ENCODE results near the gene RPL32.
"Not testable (repeated sequence)": the region's sequence is repeated elsewhere in the genome, so short reads cannot be mapped to it uniquely, and the experiment has no call there.

RPL32 gene

DNA sequence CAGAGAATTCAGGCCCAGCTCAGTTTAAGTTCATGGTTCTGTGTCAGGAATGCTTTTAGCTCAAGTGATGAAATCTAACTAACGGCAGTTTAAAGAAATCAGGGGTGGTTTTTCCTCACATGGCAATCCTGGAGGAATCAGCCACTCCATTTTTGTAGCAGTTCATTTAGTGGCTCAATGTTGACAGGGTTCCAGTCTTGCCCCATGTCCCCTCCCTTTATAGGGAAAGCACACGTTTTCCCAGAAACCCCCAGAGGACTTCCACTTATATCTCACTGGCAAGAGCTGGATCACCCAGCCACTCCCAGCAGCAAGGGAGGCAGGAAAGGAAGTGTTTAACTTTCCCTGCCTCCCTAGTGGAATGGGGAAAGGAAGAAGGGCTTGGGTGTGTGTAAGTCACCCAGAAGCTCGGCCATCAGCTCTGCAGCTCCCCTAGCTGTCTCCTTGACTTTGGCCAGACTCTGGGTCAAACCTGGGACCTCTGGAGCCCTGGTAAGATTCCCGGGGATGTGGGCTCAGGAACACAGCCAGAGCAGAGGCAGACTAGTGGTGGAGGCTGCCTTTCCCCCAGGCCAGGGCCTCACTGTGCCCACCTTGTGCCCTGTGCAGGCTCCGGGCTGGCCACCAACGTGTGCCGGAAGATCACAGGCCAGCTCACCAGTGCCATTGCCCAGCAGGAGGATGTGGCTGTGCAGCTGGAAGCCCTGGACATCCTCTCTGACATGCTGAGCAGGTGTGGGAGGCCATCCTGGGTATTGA lies 33.6 kb downstream of the RPL32 start:
- DNase-seq = no peak

- no peak for DNase-seq
Observed at GRCh38 chr3:12807066-12807465, 34.3 kb downstream of the RPL32 start.

DNA sequence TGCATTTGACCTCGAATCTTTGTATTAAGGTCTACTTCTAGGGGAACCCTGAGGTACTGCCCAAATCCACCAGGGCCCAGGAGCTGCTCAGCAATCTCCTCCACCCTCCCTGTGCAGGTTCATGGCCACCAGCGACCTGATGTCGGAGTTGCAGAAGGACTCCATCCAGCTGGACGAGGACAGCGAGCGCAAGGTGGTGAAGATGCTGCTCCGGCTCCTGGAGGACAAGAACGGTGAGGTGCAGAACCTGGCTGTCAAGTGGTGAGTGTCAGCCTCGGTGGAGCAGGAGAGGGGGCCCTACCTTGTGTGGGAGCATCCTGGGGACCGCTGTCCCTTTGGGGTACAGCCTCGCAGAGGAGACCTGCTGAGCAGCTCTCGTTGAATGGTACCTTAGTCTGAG lies 38.0 kb downstream of the RPL32 start:
- no peak for DNase-seq

- DNase-seq = no peak
Observed at GRCh38 chr3:12799525-12800440, 41.6 kb downstream of the RPL32 start.

- DNase-seq = no peak
Observed at GRCh38 chr3:12798559-12799179, 42.7 kb downstream of the RPL32 start.

DNA sequence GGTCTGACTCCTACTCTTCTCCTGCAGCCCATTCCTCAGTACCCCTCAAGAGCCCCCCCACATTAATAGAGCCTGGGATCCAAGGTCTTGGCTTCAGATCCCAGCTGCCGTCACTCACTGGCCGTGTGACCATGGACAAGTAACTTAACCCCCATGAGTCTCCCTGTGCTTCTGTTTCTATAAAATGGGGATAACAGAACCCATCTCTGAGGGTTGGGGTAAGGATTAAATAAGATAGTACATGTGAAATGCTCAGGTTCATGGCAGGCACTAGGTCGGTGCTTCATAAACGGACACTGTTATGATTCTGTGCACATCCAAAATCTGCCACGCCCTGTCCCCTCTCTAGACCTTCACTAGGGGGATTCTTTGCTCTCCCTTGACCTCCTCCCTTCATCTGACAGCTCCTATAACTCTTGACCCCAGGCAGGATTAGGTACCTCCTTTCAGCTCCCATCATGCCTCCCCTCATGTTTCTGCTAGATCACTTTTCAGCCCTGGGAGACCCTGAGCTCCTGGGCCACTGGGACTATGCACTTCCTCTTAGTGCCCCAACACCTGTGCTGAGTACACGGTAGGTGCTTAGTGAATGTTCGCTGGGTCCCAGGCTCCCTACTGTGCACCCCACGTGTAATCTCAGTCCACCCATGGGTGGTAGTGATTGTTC lies 43.3 kb downstream of the RPL32 start:
- DNase-seq = no peak

DNA sequence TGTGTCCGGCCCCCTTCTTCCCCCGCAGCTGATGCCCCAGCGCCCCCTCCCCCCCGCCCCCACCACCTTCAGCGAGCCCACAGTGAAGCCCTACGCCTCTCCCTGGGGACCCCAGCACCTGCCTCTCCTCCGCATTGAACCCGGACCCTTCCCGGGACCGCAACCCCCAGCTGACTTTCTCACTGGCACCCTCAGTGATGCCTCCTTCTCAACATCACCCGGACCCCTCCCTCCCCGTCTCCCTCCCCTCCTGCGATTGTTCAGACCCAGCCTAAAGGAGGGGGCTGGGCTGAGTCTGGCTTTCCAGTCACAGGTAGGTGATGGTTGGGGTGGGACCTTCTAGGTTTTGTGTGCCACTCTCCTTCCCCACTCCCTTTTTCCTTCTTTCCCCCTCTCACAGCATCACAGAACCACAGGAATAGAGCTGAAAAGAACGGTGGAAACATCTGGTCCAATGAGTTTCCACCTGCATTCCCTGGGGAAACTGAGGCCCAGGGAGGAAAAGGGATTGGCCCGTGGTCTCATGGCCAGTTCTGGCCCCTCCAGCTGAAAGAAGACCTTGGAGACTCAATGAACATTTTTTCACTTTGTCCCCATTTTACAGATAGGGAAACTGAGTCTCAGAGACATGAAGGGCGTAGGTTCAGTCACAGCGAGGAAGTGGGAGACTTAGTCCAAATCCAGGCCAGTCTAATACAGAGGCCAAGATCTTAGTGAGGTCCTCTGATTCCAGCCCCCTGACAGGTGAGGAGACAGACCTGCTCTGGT lies 44.1 kb downstream of the RPL32 start:
- peak in 1 of 2 experiments; percentile 53 for DNase-seq

DNA sequence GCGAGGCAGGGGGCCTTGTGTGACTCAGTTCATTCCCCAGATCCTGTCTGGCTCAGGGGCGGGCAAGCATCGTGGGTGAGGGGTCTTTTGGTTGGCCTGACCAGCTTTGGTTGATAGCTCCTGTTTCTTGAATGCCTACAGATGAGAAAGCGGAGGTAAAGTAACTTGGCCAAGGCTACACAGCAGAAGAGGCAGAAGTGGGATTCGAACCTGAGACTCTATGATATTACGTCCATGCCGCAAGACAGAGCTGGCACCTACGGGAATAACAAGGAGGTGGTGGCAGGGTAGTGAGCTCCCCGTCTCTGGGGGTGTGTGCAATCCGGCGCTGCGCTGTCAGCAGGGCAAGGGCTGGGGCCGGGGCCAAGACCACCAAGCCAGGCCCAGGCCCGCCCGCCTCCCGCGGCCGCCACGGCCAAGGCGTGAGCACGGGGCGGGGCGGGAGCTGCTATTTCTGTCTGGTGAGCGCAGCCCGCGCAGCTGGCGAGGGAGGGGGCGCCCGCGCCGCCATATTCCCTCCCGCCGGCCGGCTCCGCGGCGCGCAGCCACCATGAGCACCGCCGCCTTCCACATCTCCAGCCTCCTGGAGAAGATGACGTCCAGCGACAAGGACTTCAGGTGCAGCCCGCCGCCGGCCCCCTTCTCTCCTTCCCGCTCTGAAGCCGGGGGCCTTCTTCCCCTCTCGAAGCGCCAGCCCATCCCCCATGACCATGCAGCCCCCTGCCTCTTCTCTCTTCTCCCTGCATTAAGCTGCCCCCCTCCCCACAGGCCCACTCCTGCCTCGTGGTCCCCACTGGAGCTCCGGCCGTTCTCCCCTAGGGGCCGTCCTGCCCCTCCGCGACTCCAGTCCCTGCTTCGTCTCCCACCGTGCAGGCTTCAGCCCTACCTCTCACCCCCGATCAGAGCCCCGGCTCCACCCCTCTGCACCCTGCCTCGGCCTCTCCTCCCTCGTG lies 44.9 kb downstream of the RPL32 start, which contains the start of gene CAND2:
TSS of gene CAND2 (plus strand) at position 510 of the 953 bp plus-strand sequence. CDS start at position 551, 41 bp downstream.
- peak in 1 of 2 experiments; percentile 67 for DNase-seq

DNA sequence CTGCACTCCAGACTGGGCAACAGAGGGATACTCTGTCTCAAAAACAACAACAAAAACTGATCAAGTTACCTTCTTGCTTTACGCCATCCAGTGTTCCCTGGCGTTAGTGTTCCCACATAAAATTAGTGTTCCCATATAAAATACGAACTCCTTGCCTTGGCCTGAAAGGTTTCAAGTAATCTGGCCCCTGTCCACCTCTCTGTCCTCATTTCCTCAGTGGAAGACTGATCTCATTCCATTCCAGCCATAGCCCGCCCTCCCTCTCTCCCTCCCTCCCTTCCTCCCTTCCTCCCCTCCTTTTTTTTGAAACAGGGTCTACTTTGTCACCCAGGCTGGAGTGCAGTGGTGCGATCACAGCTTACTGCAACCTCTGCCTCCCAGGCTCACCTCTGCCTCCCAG lies 47.7 kb downstream of the RPL32 start:
- DNase-seq = no peak

GRCh38 chr3:12791430-12791829 lies 49.9 kb downstream of the RPL32 start:
- DNase-seq = no peak

DNA sequence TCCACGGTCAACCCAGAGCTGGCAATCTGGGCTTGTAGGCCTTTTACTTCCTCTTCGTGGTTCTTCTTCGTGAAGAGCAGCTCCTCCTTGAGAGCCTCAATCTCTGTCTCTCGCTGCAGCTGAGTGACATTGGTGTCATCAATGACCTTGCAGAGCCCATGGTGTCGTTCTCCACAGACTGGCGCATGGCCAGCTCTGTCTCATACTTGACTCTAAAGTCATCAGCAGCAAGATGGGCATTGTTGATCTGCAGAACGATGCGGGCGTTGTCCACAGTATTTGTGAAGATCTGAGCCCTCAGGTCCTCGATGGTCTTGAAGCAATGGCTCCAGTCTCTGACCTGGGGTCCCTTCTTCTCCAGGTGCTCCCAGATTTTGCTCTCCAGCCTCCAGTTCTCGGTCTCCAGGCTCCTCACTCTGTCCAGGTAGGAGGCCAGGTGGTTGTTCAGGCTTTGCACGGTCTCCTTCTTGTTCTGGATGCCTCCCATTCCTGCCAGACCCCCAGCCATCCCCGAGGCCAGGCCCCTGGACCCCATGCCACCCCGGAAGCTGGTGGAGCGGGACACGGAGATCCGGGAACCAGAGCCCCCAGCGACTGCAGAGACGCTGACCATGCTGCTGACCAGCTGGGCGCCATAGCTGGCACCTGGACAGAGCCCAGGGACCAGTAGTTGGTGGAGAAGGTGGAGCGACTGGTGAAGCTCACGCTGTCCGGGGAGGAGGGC lies 53.2 kb downstream of the RPL32 start:
- DNase-seq = not testable (repeated sequence)

DNA sequence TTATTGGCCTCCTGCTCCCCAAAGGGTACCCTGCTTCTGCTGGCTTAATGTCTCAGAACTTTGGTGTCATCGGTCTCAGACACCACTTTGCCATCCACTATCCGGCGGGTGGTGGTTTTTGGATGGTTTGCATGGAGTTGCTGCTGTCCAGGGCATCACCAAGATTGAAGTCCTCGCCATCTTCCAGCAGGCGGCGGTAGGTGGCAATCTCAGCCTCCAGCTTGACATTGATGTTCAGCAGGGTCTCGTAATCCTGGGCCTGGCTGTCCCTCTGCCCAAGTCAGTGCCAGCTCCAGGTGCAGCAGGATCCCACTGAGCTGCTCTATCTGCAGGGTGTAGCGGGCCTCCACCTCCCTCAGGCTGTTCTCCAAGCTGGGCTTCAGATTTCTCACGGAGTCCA lies 54.0 kb downstream of the RPL32 start:
- peak; percentile 29 to 72 for DNase-seq

DNA sequence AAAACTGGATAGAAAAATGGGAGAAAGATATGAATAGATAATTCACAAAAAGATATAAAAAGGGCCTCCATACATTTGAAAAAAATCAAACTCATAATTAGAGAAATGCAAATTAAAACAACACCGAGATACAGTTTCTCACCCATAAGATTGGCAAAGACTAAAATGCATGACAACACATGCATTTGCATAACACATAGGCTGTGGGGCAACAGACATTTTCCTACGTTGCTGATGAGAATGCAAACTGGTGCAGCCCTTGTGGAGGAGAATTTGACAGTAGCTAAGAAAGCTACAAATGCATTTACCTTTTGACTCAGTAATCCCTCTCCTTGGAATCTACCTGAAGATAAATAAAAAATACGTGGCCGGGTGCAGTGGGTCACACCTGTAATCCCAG lies 56.3 kb downstream of the RPL32 start:
- DNase-seq = peak; percentile 55 to 78
